HEK293 (cell line): ENCODE measurements around the gene PLS1.

Source experiments
- CTCF ChIA-PET: fragments of 350-600 bp; formaldehyde crosslinking; extraction: SDS; loops from one replicate; lab custom pipeline; 2021; ENCODE audit warnings: antibody characterized with exemption; lab: Yijun Ruan, JAX
- POLR2A ChIA-PET: fragments of 300-600 bp; formaldehyde crosslinking; extraction: SDS; loops from one replicate; lab custom pipeline; 2020; ENCODE audit warnings: antibody characterized with exemption, inconsistent platforms; lab: Yijun Ruan, JAX
- H3K27ac ChIP-seq: fragments of 200-500 bp; sonication (Bioruptor generic); 2 replicates; pipeline ENCODE4 v1.5.1; 2014; ENCODE audit warnings: low read depth, low read length, control low read depth, inconsistent platforms; ENCODE audit errors: extremely low read depth
- H3K36me3 ChIP-seq, 2 experiments: fragments of 200-500 bp in 1 of 2; sonication (Bioruptor generic) in 1 of 2; 1 replicate in 1 of 2; 2 replicates in 1 of 2; pipeline ENCODE4 v1.5.1; 2014 to 2017; ENCODE audit warnings: inconsistent platforms in 2 of 2, low read length in 2 of 2; ENCODE audit not compliant: control insufficient read depth in 2 of 2, insufficient read depth in 1 of 2
- H3K4me1 ChIP-seq: fragments of 200-500 bp; sonication (Bioruptor generic); 2 replicates; pipeline ENCODE4 v1.5.1; 2014; ENCODE audit warnings: mild to moderate bottlenecking, low read length, inconsistent platforms; ENCODE audit not compliant: control insufficient read depth, insufficient read depth
- H3K4me3 ChIP-seq: 2 replicates; pipeline ENCODE4 v1.5.1; 2011; ENCODE audit warnings: low read depth, mild to moderate bottlenecking, control low read depth, low read length, moderate library complexity
- H3K9me3 ChIP-seq: fragments of 200-500 bp; sonication (Bioruptor generic); 2 replicates; pipeline ENCODE4 v1.5.1; 2014; ENCODE audit warnings: low read depth, low read length, inconsistent platforms; ENCODE audit not compliant: control insufficient read depth, insufficient read depth
- SP7 ChIP-seq: fragments of 450-650 bp; formaldehyde crosslinking; IDR thresholded peaks from 2 replicates; pipeline ENCODE4 v1.5.1; 2016; ENCODE audit warnings: missing biosample characterization, missing genetic modification characterization
- ZBTB7A ChIP-seq: fragments of 450-650 bp; formaldehyde crosslinking; IDR thresholded peaks from 2 replicates; pipeline ENCODE4 v1.5.1; 2016; ENCODE audit warnings: low read depth, missing biosample characterization, missing genetic modification characterization
- ZEB2 ChIP-seq: fragments of 450-650 bp; formaldehyde crosslinking; IDR thresholded peaks from 2 replicates; pipeline ENCODE4 v1.5.1; 2016; ENCODE audit warnings: missing biosample characterization, missing genetic modification characterization
- ZFP3 ChIP-seq: fragments of 450-650 bp; formaldehyde crosslinking; IDR thresholded peaks from 2 replicates; pipeline ENCODE4 v1.5.1; 2016; ENCODE audit warnings: low read depth, missing biosample characterization, missing genetic modification characterization
- ZNF146 ChIP-seq: fragments of 450-650 bp; formaldehyde crosslinking; IDR thresholded peaks from 2 replicates; pipeline ENCODE4 v1.5.1; 2016; ENCODE audit warnings: missing biosample characterization, missing genetic modification characterization
- ZNF157 ChIP-seq: fragments of 450-650 bp; formaldehyde crosslinking; IDR thresholded peaks from 2 replicates; pipeline ENCODE4 v1.5.1; 2016; ENCODE audit warnings: missing biosample characterization, missing genetic modification characterization
- ZNF366 ChIP-seq: fragments of 450-650 bp; formaldehyde crosslinking; conservative IDR thresholded peaks from 2 replicates; pipeline ENCODE4 v1.5.1; 2016; ENCODE audit warnings: missing biosample characterization, missing genetic modification characterization
- ZNF416 ChIP-seq: fragments of 450-650 bp; formaldehyde crosslinking; IDR thresholded peaks from 2 replicates; pipeline ENCODE4 v1.5.1; 2016; ENCODE audit warnings: missing biosample characterization, missing genetic modification characterization
- ZNF473 ChIP-seq: fragments of 450-650 bp; formaldehyde crosslinking; IDR thresholded peaks from 2 replicates; pipeline ENCODE4 v1.5.1; 2017; ENCODE audit warnings: missing biosample characterization, missing genetic modification characterization
- ZNF514 ChIP-seq: fragments of 450-650 bp; formaldehyde crosslinking; IDR thresholded peaks from 2 replicates; pipeline ENCODE4 v1.5.1; 2016; ENCODE audit warnings: missing biosample characterization, missing genetic modification characterization
- ZNF521 ChIP-seq: fragments of 450-650 bp; formaldehyde crosslinking; IDR thresholded peaks from 2 replicates; pipeline ENCODE4 v1.5.1; 2017; ENCODE audit warnings: missing biosample characterization, mild to moderate bottlenecking, missing genetic modification characterization
- ZNF555 ChIP-seq: fragments of 450-650 bp; formaldehyde crosslinking; conservative IDR thresholded peaks from 2 replicates; pipeline ENCODE4 v1.5.1; 2017; ENCODE audit warnings: missing biosample characterization, mild to moderate bottlenecking, missing genetic modification characterization, inconsistent platforms
- ZNF600 ChIP-seq: fragments of 450-650 bp; formaldehyde crosslinking; IDR thresholded peaks from 2 replicates; pipeline ENCODE4 v1.5.1; 2016; ENCODE audit warnings: missing biosample characterization, missing genetic modification characterization
- ZNF623 ChIP-seq: fragments of 450-650 bp; formaldehyde crosslinking; IDR thresholded peaks from 2 replicates; pipeline ENCODE4 v1.5.1; 2016; ENCODE audit warnings: missing biosample characterization, missing genetic modification characterization
- ZNF629 ChIP-seq: fragments of 450-650 bp; formaldehyde crosslinking; IDR thresholded peaks from 2 replicates; pipeline ENCODE4 v1.5.1; 2017; ENCODE audit warnings: missing biosample characterization, missing genetic modification characterization
- ZNF670 ChIP-seq: fragments of 450-650 bp; formaldehyde crosslinking; IDR thresholded peaks from 2 replicates; pipeline ENCODE4 v1.5.1; 2016; ENCODE audit warnings: missing biosample characterization, missing genetic modification characterization, low read depth
- ZNF701 ChIP-seq: fragments of 450-650 bp; formaldehyde crosslinking; IDR thresholded peaks from 2 replicates; pipeline ENCODE4 v1.5.1; 2016; ENCODE audit warnings: missing biosample characterization, missing genetic modification characterization
- ZNF785 ChIP-seq: fragments of 450-650 bp; formaldehyde crosslinking; IDR thresholded peaks from 2 replicates; pipeline ENCODE4 v1.5.1; 2016; ENCODE audit warnings: missing biosample characterization, missing genetic modification characterization
- ZXDB ChIP-seq: fragments of 450-650 bp; formaldehyde crosslinking; IDR thresholded peaks from 2 replicates; pipeline ENCODE4 v1.5.1; 2016; ENCODE audit warnings: missing biosample characterization, missing genetic modification characterization
- TF ChIP-seq, protein P1 (sequence below): fragments of 450-650 bp; formaldehyde crosslinking; IDR thresholded peaks from 2 replicates; pipeline ENCODE4 v1.5.1; 2016; ENCODE audit warnings: missing biosample characterization, missing genetic modification characterization
- TF ChIP-seq, protein P2 (sequence below): fragments of 450-650 bp; formaldehyde crosslinking; IDR thresholded peaks from 2 replicates; pipeline ENCODE4 v1.5.1; 2016; ENCODE audit warnings: missing biosample characterization, missing genetic modification characterization
- TF ChIP-seq, protein P3 (sequence below): fragments of 450-650 bp; formaldehyde crosslinking; IDR thresholded peaks from 2 replicates; pipeline ENCODE4 v1.5.1; 2016; ENCODE audit warnings: missing biosample characterization, missing genetic modification characterization

Gene PLS1

DNA sequence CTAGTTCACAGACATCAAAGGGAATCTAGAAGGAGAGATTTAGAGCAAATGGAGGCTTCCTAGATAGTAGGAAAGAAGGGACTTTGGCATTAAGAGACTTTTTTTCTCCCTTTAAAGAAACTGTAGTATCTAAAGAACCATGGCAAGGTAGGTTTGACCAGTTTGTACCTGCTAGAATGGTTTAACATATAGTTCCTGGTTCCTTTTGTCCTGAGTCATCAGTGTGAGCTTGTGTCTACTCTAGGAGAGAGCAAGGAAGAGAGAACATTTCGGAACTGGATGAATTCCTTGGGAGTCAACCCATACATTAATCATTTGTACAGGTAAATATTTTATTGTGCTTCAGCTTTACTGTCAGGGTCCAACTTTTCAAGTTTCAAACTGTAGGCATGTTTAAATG lies 98.0 kb downstream of the PLS1 start (continued):
- TF ChIP-seq, protein P1, sequence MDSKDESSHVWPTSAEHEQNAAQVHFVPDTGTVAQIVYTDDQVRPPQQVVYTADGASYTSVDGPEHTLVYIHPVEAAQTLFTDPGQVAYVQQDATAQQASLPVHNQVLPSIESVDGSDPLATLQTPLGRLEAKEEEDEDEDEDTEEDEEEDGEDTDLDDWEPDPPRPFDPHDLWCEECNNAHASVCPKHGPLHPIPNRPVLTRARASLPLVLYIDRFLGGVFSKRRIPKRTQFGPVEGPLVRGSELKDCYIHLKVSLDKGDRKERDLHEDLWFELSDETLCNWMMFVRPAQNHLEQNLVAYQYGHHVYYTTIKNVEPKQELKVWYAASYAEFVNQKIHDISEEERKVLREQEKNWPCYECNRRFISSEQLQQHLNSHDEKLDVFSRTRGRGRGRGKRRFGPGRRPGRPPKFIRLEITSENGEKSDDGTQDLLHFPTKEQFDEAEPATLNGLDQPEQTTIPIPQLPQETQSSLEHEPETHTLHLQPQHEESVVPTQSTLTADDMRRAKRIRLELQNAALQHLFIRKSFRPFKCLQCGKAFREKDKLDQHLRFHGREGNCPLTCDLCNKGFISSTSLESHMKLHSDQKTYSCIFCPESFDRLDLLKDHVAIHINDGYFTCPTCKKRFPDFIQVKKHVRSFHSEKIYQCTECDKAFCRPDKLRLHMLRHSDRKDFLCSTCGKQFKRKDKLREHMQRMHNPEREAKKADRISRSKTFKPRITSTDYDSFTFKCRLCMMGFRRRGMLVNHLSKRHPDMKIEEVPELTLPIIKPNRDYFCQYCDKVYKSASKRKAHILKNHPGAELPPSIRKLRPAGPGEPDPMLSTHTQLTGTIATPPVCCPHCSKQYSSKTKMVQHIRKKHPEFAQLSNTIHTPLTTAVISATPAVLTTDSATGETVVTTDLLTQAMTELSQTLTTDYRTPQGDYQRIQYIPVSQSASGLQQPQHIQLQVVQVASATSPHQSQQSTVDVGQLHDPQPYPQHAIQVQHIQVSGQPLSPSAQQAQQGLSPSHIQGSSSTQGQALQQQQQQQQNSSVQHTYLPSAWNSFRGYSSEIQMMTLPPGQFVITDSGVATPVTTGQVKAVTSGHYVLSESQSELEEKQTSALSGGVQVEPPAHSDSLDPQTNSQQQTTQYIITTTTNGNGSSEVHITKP (tag by site-specific recombination), result no peak
- no peak for TF ChIP-seq ZXDB (tag by site-specific recombination)

DNA sequence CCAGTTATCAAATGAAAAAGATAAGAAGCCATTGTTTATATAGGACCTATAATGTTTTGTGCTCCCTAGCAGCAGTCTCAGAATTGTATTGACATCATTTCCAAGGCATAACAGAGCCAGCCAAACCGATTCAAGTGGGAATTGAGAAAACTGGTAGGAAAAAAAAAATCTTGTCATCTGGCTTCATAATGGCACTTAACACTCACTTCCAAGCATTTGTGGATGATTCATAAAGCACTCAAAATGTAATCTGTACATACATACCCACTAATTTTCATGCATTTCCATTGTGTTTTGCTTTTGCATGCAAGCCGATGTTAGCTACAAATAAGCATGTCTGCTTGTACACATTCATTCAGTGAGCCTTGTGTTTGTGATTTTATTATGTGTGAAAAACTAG lies 109.0 kb downstream of the PLS1 start:
- Histone ChIP-seq H3K4me3 (no peak overlapping the region), H3K9me3 (no peaks in the 10 kb centered on the region), H3K4me1 (no peaks in the 10 kb centered on the region), H3K27ac (no peak overlapping the region), H3K36me3 (no peaks in the 10 kb centered on the region)
- TF ChIP-seq ZNF416 (no peak), ZXDB (tag by site-specific recombination) (no peak), SP7 (tag by site-specific recombination) (peak; percentile 89), ZNF555 (tag by site-specific recombination) (no peak), ZNF157 (no peak)
- TF ChIP-seq, protein P2, sequence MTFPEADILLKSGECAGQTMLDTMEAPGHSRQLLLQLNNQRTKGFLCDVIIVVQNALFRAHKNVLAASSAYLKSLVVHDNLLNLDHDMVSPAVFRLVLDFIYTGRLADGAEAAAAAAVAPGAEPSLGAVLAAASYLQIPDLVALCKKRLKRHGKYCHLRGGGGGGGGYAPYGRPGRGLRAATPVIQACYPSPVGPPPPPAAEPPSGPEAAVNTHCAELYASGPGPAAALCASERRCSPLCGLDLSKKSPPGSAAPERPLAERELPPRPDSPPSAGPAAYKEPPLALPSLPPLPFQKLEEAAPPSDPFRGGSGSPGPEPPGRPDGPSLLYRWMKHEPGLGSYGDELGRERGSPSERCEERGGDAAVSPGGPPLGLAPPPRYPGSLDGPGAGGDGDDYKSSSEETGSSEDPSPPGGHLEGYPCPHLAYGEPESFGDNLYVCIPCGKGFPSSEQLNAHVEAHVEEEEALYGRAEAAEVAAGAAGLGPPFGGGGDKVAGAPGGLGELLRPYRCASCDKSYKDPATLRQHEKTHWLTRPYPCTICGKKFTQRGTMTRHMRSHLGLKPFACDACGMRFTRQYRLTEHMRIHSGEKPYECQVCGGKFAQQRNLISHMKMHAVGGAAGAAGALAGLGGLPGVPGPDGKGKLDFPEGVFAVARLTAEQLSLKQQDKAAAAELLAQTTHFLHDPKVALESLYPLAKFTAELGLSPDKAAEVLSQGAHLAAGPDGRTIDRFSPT (tag by site-specific recombination), result no peak
- ChIA-PET POLR2A (interaction anchor here (0.6 kb wide), 1 partner anchor 7 kb away, joined by 5 read pairs; no protein-coding TSS in a partner anchor), CTCF (no interaction called here)

DNA sequence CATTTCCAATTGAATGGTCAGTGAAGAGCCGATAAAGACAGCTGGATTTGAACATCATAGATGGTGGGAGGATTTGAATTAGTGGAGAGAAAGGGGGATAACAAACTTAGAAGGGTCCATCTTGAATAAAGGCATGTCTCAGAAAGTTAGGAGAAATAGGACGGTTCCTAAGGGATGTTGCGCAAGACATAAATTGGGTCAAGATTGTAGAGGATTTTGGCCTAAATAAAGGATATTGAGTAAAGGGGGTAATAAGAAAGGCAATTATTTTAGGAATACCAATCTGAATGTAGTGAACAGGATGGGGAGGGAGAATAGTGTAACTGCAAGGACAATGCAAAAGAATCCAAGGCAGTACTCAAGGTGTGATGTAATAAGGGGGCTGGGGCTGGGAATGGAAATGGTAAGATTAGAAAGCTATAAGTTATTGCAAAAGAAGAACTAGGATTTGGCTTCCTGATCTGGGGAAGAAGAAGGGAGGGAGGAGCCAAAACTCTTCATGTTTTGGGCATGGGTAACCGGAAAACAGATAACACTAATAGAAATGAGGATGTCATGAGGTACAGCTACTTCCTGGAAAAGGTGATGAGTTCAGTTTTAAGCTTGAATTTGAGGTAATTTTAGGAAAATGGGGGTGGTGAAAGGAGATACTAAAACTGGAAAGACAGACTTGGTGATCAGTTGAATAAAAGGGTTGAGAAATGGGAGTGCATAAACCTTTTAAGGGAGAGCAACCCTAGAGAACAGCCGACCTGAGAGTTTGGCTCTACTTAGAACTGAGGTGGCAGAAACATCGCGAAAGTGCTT lies 110.3 kb downstream of the PLS1 start:
- H3K36me3 ChIP-seq, result no peaks in the 10 kb centered on the region
- POLR2A ChIA-PET, result no interaction called here
- no peaks in the 10 kb centered on the region for H3K4me1 ChIP-seq
- no peak overlapping the region for H3K27ac ChIP-seq
- CTCF ChIA-PET, result no interaction called here
- TF ChIP-seq ZNF701 (tag by site-specific recombination), result no peak
- no peak for TF ChIP-seq ZXDB (tag by site-specific recombination)
- no peak for TF ChIP-seq ZBTB7A (tag by site-specific recombination)
- TF ChIP-seq, protein P3, sequence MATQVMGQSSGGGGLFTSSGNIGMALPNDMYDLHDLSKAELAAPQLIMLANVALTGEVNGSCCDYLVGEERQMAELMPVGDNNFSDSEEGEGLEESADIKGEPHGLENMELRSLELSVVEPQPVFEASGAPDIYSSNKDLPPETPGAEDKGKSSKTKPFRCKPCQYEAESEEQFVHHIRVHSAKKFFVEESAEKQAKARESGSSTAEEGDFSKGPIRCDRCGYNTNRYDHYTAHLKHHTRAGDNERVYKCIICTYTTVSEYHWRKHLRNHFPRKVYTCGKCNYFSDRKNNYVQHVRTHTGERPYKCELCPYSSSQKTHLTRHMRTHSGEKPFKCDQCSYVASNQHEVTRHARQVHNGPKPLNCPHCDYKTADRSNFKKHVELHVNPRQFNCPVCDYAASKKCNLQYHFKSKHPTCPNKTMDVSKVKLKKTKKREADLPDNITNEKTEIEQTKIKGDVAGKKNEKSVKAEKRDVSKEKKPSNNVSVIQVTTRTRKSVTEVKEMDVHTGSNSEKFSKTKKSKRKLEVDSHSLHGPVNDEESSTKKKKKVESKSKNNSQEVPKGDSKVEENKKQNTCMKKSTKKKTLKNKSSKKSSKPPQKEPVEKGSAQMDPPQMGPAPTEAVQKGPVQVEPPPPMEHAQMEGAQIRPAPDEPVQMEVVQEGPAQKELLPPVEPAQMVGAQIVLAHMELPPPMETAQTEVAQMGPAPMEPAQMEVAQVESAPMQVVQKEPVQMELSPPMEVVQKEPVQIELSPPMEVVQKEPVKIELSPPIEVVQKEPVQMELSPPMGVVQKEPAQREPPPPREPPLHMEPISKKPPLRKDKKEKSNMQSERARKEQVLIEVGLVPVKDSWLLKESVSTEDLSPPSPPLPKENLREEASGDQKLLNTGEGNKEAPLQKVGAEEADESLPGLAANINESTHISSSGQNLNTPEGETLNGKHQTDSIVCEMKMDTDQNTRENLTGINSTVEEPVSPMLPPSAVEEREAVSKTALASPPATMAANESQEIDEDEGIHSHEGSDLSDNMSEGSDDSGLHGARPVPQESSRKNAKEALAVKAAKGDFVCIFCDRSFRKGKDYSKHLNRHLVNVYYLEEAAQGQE (tag by site-specific recombination), result no peak
- TF ChIP-seq ZNF623 (tag by site-specific recombination), result no peak
- TF ChIP-seq ZNF785 (tag by site-specific recombination), result no peak
- TF ChIP-seq ZNF670 (tag by site-specific recombination), result no peak
- no peak for TF ChIP-seq ZNF473 (tag by site-specific recombination)
- no peak for TF ChIP-seq ZFP3 (tag by site-specific recombination)
- no peak for TF ChIP-seq ZNF521 (tag by site-specific recombination)
- TF ChIP-seq ZNF600 (tag by site-specific recombination), result no peak
- no peak for TF ChIP-seq ZNF146 (tag by site-specific recombination)
- no peak for TF ChIP-seq ZNF366 (tag by site-specific recombination)
- TF ChIP-seq ZNF629 (tag by site-specific recombination), result no peak
- TF ChIP-seq ZNF514, result no peak
- no peak for TF ChIP-seq ZEB2 (tag by site-specific recombination)
- H3K4me3 ChIP-seq, result no peak overlapping the region
- no peaks in the 10 kb centered on the region for H3K9me3 ChIP-seq
